ENCODE measurements around the gene RBM15.

The RBM15 gene

GRCh38 chr1:110370827-110371226 is 31.6 kb downstream of the RBM15 start:
- peaks cover 7% of the 10 kb centered on the region for H3K36me3 ChIP-seq (ENCODE audit: control insufficient read depth, insufficient read depth, low read length)
- no peaks in the 10 kb centered on the region for H3K27me3 ChIP-seq (replicated peaks; ENCODE audit: control insufficient read depth, insufficient read depth, low read length, poor library complexity, severe bottlenecking)
- no peak overlapping the region for H3K4me3 ChIP-seq (ENCODE audit: insufficient read depth, low read depth, low read length, poor library complexity, severe bottlenecking)
- H3K4me1 ChIP-seq (ENCODE audit: control insufficient read depth, insufficient read depth, low read length, poor library complexity, severe bottlenecking), result peaks cover 3% of the 10 kb centered on the region
- no peaks in the 10 kb centered on the region for H3K9me3 ChIP-seq (ENCODE audit: control insufficient read depth, low read length)
- no peak overlapping the region for H3K27ac ChIP-seq (ENCODE audit: insufficient read depth, low read length, poor library complexity, severe bottlenecking)
- no peak for DNase-seq

GRCh38 chr1:110375490-110375889 is 36.3 kb downstream of the RBM15 start:
- Histone ChIP-seq H3K4me1 (ENCODE audit: control insufficient read depth, insufficient read depth, low read length, poor library complexity, severe bottlenecking) (peaks cover 2% of the 10 kb centered on the region), H3K27ac (ENCODE audit: insufficient read depth, low read length, poor library complexity, severe bottlenecking) (no peak overlapping the region), H3K36me3 (ENCODE audit: control insufficient read depth, insufficient read depth, low read length) (peaks cover 18% of the 10 kb centered on the region), H3K27me3 (replicated peaks; ENCODE audit: control insufficient read depth, insufficient read depth, low read length, poor library complexity, severe bottlenecking) (no peaks in the 10 kb centered on the region), H3K4me3 (ENCODE audit: insufficient read depth, low read depth, low read length, poor library complexity, severe bottlenecking) (no peak overlapping the region), H3K9me3 (ENCODE audit: control insufficient read depth, low read length) (no peaks in the 10 kb centered on the region)
- DNase-seq, result no peak

- H3K4me3 ChIP-seq (ENCODE audit: insufficient read depth, low read depth, low read length, poor library complexity, severe bottlenecking), result no peak overlapping the region
- H3K4me1 ChIP-seq (ENCODE audit: control insufficient read depth, insufficient read depth, low read length, poor library complexity, severe bottlenecking), result no peaks in the 10 kb centered on the region
- no peak overlapping the region for H3K27ac ChIP-seq (ENCODE audit: insufficient read depth, low read length, poor library complexity, severe bottlenecking)
- no peaks in the 10 kb centered on the region for H3K27me3 ChIP-seq (replicated peaks; ENCODE audit: control insufficient read depth, insufficient read depth, low read length, poor library complexity, severe bottlenecking)
- no peaks in the 10 kb centered on the region for H3K9me3 ChIP-seq (ENCODE audit: control insufficient read depth, low read length)
- no peak for DNase-seq
- H3K36me3 ChIP-seq (ENCODE audit: control insufficient read depth, insufficient read depth, low read length), result peaks cover 11% of the 10 kb centered on the region
These were observed 41.6 kb downstream of the RBM15 start for GRCh38 chr1:110380672-110381283.

GRCh38 chr1:110383251-110383990 is 44.2 kb downstream of the RBM15 start:
- H3K9me3 ChIP-seq (ENCODE audit: control insufficient read depth, low read length), result no peaks in the 10 kb centered on the region
- H3K4me1 ChIP-seq (ENCODE audit: control insufficient read depth, insufficient read depth, low read length, poor library complexity, severe bottlenecking), result no peaks in the 10 kb centered on the region
- no peak overlapping the region for H3K27ac ChIP-seq (ENCODE audit: insufficient read depth, low read length, poor library complexity, severe bottlenecking)
- H3K27me3 ChIP-seq (replicated peaks; ENCODE audit: control insufficient read depth, insufficient read depth, low read length, poor library complexity, severe bottlenecking), result no peaks in the 10 kb centered on the region
- no peak for DNase-seq
- no peaks in the 10 kb centered on the region for H3K36me3 ChIP-seq (ENCODE audit: control insufficient read depth, insufficient read depth, low read length)
- no peak overlapping the region for H3K4me3 ChIP-seq (ENCODE audit: insufficient read depth, low read depth, low read length, poor library complexity, severe bottlenecking)

GRCh38 chr1:110384581-110385321 is 45.6 kb downstream of the RBM15 start:
- H3K4me1 ChIP-seq (ENCODE audit: control insufficient read depth, insufficient read depth, low read length, poor library complexity, severe bottlenecking), result no peaks in the 10 kb centered on the region
- H3K9me3 ChIP-seq (ENCODE audit: control insufficient read depth, low read length), result no peaks in the 10 kb centered on the region
- H3K4me3 ChIP-seq (ENCODE audit: insufficient read depth, low read depth, low read length, poor library complexity, severe bottlenecking), result no peak overlapping the region
- H3K27ac ChIP-seq (ENCODE audit: insufficient read depth, low read length, poor library complexity, severe bottlenecking), result no peak overlapping the region
- no peak for DNase-seq
- H3K27me3 ChIP-seq (replicated peaks; ENCODE audit: control insufficient read depth, insufficient read depth, low read length, poor library complexity, severe bottlenecking), result no peaks in the 10 kb centered on the region
- H3K36me3 ChIP-seq (ENCODE audit: control insufficient read depth, insufficient read depth, low read length), result no peaks in the 10 kb centered on the region

GRCh38 chr1:110385369-110385768 is 46.2 kb downstream of the RBM15 start:
- Histone ChIP-seq H3K27me3 (replicated peaks; ENCODE audit: control insufficient read depth, insufficient read depth, low read length, poor library complexity, severe bottlenecking) (no peaks in the 10 kb centered on the region), H3K27ac (ENCODE audit: insufficient read depth, low read length, poor library complexity, severe bottlenecking) (no peak overlapping the region), H3K36me3 (ENCODE audit: control insufficient read depth, insufficient read depth, low read length) (no peaks in the 10 kb centered on the region)

GRCh38 chr1:110387048-110387754 is 48.0 kb downstream of the RBM15 start:
- DNase-seq, result no peak
- H3K9me3 ChIP-seq (ENCODE audit: control insufficient read depth, low read length), result no peaks in the 10 kb centered on the region
- no peak overlapping the region for H3K4me3 ChIP-seq (ENCODE audit: insufficient read depth, low read depth, low read length, poor library complexity, severe bottlenecking)
- no peaks in the 10 kb centered on the region for H3K36me3 ChIP-seq (ENCODE audit: control insufficient read depth, insufficient read depth, low read length)
- no peak overlapping the region for H3K27ac ChIP-seq (ENCODE audit: insufficient read depth, low read length, poor library complexity, severe bottlenecking)
- H3K4me1 ChIP-seq (ENCODE audit: control insufficient read depth, insufficient read depth, low read length, poor library complexity, severe bottlenecking), result no peaks in the 10 kb centered on the region
- no peaks in the 10 kb centered on the region for H3K27me3 ChIP-seq (replicated peaks; ENCODE audit: control insufficient read depth, insufficient read depth, low read length, poor library complexity, severe bottlenecking)

More at GRCh38 chr1:110385369-110385768, 46.2 kb downstream of the RBM15 start:
- Histone ChIP-seq H3K4me1 (ENCODE audit: control insufficient read depth, insufficient read depth, low read length, poor library complexity, severe bottlenecking) (no peaks in the 10 kb centered on the region), H3K9me3 (ENCODE audit: control insufficient read depth, low read length) (no peaks in the 10 kb centered on the region), H3K4me3 (ENCODE audit: insufficient read depth, low read depth, low read length, poor library complexity, severe bottlenecking) (no peak overlapping the region)
- DNase-seq, result no peak

GRCh38 chr1:110390096-110390495 is 50.9 kb downstream of the RBM15 start:
- Histone ChIP-seq H3K9me3 (ENCODE audit: control insufficient read depth, low read length) (no peaks in the 10 kb centered on the region), H3K27ac (ENCODE audit: insufficient read depth, low read length, poor library complexity, severe bottlenecking) (no peak overlapping the region), H3K4me3 (ENCODE audit: insufficient read depth, low read depth, low read length, poor library complexity, severe bottlenecking) (no peak overlapping the region), H3K27me3 (replicated peaks; ENCODE audit: control insufficient read depth, insufficient read depth, low read length, poor library complexity, severe bottlenecking) (no peaks in the 10 kb centered on the region), H3K36me3 (ENCODE audit: control insufficient read depth, insufficient read depth, low read length) (no peaks in the 10 kb centered on the region), H3K4me1 (ENCODE audit: control insufficient read depth, insufficient read depth, low read length, poor library complexity, severe bottlenecking) (no peaks in the 10 kb centered on the region)
- no peak for DNase-seq

GRCh38 chr1:110390692-110391245 is 51.6 kb downstream of the RBM15 start, which contains the start of gene SLC16A4:
TSS of gene SLC16A4 (minus strand) at chr1:110391026. CDS start at chr1:110389323, 1,703 bp downstream.
- Histone ChIP-seq H3K4me3 (ENCODE audit: insufficient read depth, low read depth, low read length, poor library complexity, severe bottlenecking) (no peak within 1 kb of the TSS), H3K27me3 (replicated peaks; ENCODE audit: control insufficient read depth, insufficient read depth, low read length, poor library complexity, severe bottlenecking) (no peaks in the 10 kb centered on the region), H3K27ac (ENCODE audit: insufficient read depth, low read length, poor library complexity, severe bottlenecking) (no peak within 1 kb of the TSS), H3K4me1 (ENCODE audit: control insufficient read depth, insufficient read depth, low read length, poor library complexity, severe bottlenecking) (no peaks in the 10 kb centered on the region), H3K36me3 (ENCODE audit: control insufficient read depth, insufficient read depth, low read length) (no peaks in the 10 kb centered on the region), H3K9me3 (ENCODE audit: control insufficient read depth, low read length) (no peaks in the 10 kb centered on the region)
- DNase-seq, result no peak

All from effector memory CD4-positive, alpha-beta T cell (primary cell).